GM18861 (cell line): ENCODE measurements around the gene PLD1.
"Not testable (repeated sequence)": the region's sequence is repeated elsewhere in the genome, so short reads cannot be mapped to it uniquely, and the experiment has no call there.

Experiments used
- ATAC-seq: cut with Tn5 transposase; IDR thresholded peaks from one replicate; pipeline ENCODE4 v1.9.1; 2021; ENCODE audit not compliant: unreplicated experiment

Gene PLD1

DNA sequence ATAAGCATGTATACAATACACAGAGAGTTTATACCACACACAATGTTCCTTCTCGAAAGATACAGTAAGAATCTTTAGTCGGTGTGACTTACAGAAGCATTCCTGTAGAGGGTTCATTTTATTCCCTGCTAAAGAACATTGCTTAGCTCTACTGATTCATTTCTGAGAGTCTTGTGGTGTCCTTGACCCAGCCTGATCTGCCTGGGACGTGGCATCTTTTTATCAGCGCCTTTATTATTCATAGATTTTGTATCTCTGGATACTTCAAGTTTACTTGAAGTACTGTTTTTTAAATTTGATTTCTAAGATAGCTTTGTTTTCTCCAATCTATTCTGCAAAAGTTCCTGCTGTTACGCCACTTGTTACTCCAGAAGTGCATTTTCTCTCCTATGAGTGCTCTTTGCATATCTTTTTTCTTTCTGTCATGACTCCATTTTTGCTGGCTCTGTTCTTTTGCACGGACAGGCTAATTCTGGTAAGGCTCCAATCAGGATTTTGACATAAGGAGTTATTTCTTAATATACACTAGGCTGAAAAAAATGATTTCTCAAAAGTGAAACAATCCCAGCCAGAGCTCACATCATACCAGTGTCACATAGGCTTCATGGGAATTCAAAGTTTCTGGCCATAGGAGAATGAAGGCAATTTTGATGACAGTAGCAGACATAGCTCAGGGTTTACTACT lies 235.6 kb downstream of the PLD1 start:
- no peak for ATAC-seq

DNA sequence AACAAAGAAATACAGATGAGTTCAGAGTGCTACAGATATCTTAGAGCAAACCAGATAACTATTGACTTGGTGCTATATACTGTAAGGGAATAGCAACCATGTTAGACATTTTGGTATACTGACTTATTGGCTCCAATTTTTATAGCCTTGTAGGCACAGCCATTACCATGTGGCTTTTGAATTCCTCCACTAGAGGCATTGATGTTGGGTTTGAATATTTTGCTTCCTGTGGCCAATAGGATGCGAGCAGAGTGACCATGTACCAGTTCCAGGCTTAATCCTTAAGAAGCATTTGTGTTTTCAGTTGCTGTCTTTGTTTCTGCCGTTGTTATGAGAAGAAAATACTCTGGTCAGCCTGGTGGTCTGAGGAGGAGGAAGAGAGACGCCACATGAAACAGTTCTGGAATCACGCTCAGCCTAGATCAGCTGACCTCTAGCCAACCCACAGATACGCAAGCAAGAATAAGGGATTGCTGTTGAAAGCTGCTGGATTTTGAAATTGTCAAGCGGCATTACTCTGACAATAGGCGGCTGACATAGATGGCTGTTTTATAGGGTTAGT lies 240.6 kb downstream of the PLD1 start:
- ATAC-seq, result no peak

DNA sequence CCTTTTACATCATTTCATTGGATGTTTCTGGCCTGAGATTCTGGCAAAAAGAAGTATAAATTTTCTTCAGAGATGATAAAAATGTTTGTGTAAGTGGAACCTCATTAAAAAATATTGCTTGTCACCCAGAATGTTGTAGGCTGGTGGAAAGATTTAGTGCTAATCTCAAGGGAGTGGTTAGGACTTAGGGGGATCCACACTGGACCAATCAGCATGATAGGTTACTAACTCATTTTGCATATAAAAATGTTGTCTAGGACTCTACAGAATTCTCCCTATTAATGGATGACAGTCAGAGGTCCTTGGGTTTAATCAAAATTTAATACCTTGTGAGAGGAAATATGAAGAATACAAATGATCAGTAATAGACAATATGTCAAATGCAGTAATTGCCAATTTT lies 241.5 kb downstream of the PLD1 start:
- no peak for ATAC-seq

DNA sequence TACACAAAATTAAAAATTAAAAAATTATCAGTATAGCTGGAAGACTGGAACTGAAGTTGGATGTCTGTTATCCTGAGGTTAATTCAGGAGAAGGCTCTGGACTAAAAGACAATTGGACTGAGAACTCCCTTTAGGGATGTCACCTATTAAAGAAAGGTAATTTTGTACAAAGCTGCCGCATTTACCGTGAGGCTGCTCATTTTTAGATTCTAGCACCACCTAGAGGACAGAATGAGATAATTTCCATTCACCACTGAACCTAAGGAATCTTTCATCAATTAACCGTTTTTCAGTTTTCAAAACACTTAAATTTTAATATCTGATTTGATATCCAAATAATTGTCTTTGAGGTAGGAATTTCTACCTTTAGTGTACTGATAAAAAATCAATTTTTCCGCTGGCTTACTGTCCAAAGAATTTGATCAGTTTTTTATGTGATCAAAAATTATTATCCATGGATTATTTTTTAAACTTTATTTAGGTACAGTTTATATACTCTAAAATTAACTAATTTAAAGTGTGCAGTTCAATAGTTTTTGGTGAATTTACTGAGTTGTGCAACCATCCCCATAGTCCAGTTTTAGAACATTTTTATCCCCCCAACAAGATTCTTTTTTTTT lies 243.4 kb downstream of the PLD1 start:
- ATAC-seq, result no peak

DNA sequence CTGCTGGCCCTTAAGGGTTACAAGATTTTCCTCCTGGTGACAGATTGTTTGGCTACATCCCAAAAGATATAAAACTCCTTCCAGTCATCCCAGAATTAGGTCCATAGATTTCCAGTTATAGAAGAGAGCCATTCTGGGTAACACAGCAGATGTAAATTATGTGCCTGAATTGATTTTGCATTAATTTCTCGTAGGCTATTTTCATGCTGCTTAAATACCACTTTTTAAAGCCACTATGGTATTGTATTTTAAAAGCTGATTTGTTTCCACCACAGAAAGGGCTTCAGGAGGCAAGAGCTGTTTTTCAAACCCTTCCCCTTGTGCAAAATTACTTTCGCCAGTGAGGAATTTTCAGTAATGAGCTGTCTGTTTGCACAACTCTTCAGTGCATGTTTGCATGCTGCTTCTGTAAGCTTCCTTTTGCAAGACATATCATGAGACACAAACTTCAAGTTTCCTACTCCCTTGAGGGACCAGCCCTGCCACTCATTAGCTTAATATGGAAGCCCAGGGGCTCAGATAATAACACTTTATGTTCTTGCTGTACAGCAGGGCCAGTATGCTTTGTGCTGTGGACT lies 244.7 kb downstream of the PLD1 start:
- no peak for ATAC-seq

DNA sequence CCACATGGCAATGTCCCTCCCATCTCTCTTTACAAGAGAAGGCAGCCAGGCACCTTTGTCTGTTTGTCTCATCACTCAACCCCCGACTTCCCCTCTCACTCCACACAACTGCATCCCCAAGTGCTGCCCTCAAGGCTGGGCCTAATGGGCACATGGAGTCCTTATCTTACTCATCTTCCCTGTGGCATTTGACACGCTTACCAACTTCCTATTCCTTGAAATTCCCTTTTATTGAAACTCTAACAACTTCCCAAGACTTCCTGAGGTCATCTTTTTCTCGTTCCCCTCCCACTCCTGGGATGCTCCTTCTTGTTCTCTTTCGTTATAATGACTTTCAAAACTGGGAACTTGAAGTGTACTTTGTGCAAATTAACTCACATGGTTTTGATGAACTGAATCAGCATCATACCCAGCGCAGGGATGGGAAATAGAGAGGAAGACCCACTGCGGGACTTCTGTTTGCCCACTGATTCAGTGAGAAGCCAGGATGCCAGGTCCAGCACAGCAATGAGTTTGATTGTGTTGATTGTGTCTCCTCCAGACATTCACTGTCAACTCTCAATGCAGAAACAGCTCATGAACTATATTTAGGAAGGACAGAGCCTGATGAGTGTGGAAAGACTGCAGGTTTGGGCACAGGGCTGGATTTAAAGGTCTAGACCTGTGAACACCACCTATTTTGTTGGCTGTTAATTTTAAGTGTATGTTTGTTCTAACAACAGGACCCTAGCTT lies 245.4 kb downstream of the PLD1 start:
- no peak for ATAC-seq

DNA sequence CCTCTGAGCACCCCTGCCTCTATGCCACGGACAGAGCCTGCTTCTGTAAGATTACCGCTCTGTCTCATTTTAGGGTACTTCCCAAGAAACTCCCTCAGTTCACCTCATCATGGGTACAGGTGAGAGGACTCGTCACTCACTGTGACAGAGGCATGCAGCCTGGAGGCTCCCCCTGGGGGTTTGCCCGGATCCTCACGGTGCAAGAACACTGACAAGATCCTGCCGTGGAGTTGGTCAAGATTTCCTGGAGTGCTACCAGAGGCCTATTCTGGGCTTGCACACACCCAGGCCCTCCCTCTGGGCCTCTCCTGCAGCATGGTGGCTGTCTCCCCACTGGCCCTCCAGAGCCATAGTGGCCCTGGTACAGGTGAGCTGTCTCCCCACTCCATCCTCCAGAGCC lies 247.0 kb downstream of the PLD1 start:
- no peak for ATAC-seq

DNA sequence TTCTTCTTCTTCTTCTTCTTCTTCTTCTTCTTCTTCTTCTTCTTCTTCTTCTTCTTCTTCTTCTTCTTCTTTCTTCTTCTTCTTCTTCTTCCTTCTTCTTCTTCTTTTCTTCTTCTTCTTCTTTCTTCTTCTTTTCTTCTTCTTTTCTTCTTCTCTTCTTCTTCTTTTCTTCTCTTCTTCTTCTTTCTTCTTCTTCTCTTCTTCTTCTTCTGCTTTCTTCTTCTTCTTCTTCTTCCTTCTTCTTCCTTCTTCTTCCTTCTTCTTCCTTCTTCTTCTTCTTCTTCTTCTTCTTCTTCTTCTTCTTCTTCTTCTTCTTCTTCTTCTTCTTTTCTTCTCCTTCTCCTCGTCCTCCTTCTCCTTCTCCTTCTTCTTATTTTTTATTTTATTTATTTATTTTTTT lies 247.8 kb downstream of the PLD1 start:
- not testable (repeated sequence) for ATAC-seq

DNA sequence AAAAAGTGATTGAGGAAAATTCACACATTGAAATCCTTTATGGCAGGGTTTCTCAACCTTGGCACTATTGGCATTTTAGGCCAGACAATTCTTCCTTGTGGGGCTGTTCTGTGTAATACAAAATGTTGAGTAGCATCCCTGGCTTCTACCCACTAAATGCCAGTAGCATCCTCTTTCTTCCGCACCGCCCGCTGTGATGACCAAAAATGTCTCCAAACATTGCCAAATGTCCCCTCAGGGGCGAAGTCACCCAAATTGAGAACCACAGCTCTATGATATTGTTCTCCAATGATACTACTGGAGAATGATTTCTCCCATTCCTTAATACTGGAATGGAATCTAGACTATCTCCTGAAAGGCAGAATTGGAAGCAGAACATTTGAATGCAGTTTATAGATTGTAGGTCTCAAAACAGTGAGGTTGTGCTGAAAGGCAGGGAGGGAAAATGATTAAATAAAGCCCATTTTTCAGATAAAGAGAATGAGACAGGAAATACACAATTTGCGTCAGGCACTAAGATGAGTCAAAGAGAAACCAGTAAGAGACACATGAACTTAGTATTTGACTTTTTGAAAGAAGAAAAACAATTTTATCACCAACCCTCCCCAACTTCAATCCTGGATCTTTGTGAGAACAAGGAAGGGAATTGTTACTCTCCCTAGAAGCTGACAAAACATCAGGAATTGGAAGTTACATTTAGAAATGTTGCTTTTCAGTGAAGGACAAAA lies 248.5 kb downstream of the PLD1 start:
- no peak for ATAC-seq

DNA sequence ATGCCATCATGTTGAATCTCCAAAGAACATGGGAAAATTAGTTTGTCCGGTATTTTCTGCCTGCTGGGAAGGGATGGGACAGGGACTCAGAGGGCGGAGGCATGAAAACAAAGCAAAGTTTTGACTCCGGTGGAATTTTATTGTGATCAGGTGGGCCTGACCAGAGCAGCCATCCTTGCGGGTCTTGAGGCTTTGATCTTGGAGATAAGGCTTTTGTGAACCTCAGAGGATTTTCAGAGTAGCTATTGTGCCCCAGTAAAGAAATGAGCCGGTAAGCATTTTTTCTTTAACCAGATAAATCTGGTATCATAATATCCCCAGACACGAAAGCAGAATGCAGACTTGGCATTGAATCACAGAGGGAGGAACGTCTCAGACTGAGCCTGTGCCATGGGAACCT lies 250.7 kb downstream of the PLD1 start:
- no peak for ATAC-seq

DNA sequence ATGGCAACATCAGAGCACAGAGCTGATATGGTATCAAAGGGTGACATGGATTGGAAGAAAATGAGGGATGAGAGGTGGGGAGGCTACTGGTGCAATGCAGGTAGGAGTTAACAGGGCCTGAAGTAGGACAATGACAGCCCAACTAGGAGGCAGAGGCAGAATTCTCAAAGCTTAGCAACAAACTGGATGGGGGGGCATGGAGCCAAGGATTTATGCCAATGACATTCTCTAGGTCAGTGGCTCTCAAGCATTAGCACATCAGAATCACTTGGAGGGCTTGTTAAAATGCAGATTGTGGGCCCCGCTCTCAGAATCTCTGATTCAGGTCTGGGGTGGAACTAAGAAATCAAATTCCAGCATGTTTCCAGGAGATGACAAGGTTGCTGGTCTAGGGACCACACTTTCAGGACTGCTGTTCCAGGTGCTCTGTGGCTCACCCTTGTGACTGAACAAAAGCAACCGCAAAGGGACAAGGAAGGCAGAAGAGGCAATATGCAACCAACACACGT lies 252.0 kb downstream of the PLD1 start:
- ATAC-seq, result no peak

DNA sequence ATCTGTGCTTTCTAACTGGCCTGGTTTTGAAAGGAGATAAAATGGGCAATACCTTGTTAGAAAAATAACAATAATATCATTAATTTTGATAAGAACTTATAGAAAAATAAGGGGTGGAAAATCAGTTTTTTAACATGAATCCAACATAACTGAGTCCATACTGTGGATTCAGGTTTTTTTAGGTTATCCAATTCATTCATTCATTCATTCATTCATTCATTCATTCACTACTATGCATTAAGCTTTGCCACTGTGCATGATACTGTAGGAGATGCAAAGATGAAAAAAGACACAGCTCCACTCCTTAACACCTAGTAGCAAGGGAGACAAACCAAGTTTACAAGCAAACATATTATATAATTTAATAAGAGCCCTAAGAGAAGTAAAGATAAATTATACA lies 253.1 kb downstream of the PLD1 start:
- no peak for ATAC-seq

DNA sequence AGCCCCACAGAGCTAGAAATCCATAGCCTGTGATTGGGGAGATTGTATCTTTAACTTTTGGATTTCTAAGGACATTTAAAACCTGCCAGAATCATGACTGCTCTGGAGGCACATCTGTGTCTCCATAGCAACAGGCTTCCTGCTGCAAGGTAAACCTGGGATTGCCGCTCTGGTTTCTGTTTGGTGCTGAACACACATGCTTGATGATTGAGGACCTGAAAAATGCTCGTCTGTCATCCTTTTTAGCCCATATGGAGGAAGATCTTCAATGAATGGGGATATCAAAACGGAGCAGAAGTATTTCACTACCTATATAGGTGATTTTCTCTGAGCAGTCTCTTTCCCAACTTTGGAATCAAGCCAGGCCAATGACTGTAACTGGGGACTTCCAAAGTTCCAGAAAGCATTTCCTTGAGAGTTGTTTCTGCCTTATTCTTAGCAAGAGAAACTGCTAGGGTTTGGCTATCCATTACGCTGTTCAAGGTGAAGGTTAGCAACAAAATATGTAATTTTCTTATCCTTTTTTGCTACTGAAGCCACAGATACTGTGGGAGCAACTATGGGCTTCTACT lies 253.6 kb downstream of the PLD1 start:
- no peak for ATAC-seq

DNA sequence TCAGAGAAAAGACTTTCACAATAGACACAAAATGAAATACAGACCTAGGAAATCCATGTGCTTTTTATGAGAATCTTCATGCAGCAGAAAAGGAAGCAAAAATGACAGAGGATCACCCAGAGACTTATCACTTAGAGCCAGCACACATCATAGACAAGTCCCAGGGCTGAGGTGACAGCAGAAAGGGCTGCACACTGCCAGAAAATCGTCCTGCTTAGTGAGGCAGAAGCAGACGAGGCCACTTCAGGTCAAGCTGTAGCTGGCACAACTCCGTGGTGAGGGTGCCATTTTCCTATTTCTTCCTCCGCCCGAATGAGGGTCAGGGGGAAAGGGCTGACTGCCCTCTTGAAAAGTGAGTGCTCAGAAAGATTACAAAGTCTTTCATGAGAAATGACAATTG lies 254.1 kb downstream of the PLD1 start:
- ATAC-seq, result no peak

DNA sequence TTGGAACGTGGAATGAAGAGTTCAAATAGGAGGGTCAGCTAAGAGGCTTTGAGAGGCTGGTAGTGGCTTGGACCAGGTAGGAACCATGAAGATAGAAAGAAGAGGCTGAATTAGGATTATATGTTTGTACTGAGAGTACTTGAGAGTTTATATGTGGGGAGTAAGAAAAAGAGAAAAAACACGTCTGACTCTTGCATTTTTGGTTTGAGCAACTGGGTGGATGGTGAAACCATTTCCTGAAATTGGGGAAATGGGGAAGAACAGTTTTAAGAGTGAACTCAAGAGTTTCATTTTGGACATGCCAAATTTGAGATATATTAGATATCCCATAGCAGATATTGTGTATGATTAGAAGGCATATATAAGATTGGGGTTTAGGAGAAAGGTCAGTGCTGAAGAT lies 257.2 kb downstream of the PLD1 start:
- no peak for ATAC-seq

DNA sequence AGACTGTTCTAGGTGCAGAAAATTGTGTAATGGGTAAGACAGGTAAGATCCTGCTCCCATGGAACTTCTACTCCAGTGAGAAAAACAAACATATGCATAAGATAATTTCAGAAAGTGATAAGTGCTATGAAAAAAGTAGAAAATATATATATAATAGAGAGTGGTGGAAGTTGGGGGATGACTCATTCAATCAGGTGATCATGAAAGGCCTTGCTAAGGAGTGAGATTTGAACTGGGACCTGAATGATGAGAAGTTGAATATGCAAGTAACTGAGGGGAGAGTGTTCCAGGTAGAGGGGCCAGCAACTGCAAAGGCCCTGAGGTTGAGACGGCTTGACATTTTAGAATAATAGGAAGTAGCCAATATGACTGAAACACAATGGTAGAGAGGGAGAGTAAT lies 257.8 kb downstream of the PLD1 start:
- no peak for ATAC-seq

DNA sequence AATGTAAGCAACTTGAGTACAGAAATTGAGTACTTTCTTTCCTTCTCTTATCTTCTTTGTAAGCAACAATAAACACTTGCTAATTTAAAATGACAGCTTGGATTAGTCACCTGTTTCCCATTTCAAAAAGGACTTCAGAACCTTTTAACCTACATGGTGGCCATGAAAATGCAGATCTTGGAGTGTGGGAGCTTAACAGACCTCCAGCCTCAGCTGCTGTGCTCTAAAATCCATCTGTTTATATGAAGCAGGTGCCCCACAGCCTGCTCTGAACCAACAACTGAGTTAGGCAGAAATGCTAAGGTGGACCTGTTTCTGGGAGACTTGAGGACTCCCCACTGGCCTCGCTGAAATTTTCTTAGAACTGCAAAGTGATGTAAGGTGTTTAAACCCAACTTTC lies 259.0 kb downstream of the PLD1 start:
- ATAC-seq, result no peak
